ENCODE measurements around the gene CHRND.

GRCh38 chr2:232494542-232494941, 31.4 kb upstream of the CHRND start:
- TF ChIP-seq CTCF (IDR thresholded peaks at IDR 0.05; ENCODE audit: insufficient read depth, low read length) (no peak), GABPA (IDR thresholded peaks at IDR 0.05; ENCODE audit: low read depth) (no peak), POLR2AphosphoS5 (IDR thresholded peaks at IDR 0.05; ENCODE audit: low read depth) (no peak)
